ENCODE data around the gene SERPINB1. TPM values are rescaled to one million over a fixed set of nuclear protein-coding genes. Genes with fewer than 3 reads are reported as not detected.

Gene SERPINB1
- total RNA-seq, 2 experiments from 2014 or later, result 1.2 to 3.5 TPM

DNA sequence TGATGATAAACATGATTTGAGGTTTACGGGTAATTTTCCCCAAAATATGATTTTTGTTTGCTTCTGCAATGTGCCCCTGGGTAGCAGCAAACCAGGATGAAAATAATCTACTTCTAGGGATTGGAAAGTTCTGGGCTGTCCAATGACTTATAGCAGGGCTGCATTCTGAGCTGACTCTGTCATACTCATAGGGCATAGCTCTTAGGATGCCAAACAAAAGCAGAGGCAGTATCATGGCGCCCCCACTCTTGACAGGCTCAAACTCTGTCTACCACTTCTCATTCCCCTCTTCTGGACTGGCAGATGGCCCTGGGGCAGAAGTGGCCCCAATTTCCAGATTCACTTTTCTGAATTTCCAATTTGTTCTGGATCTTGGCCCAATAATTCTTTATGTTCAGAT, 10.3 kb downstream of the SERPINB1 start:
- DNase-seq (ENCODE audit: low spot score), result no peak
- Histone ChIP-seq H3K36me3 (ENCODE audit: insufficient read depth, low read length) (no peaks in the 10 kb centered on the region), H3K4me3 (ENCODE audit: low read depth, low read length, poor library complexity, severe bottlenecking) (no peak overlapping the region), H3K9me3 (ENCODE audit: low read length) (no peaks in the 10 kb centered on the region), H3K27ac (ENCODE audit: low read depth, low read length, poor library complexity, severe bottlenecking) (no peak overlapping the region), H4K20me1 (ENCODE audit: insufficient read depth, low read length) (no peaks in the 10 kb centered on the region), H3K79me2 (ENCODE audit: insufficient read depth, low read depth, low read length) (no peaks in the 10 kb centered on the region), H3K9me2 (ENCODE audit: insufficient read depth, low read length) (no peaks in the 10 kb centered on the region), H3K4me1 (ENCODE audit: insufficient read depth, low read length, poor library complexity, severe bottlenecking) (no peaks in the 10 kb centered on the region), H2AFZ (ENCODE audit: low read length) (no peak overlapping the region), H3K4me2 (ENCODE audit: low read length) (no peak overlapping the region)
- CTCF ChIA-PET (ENCODE audit: unreplicated experiment), result no interaction called here
- TF ChIP-seq, protein P1, sequence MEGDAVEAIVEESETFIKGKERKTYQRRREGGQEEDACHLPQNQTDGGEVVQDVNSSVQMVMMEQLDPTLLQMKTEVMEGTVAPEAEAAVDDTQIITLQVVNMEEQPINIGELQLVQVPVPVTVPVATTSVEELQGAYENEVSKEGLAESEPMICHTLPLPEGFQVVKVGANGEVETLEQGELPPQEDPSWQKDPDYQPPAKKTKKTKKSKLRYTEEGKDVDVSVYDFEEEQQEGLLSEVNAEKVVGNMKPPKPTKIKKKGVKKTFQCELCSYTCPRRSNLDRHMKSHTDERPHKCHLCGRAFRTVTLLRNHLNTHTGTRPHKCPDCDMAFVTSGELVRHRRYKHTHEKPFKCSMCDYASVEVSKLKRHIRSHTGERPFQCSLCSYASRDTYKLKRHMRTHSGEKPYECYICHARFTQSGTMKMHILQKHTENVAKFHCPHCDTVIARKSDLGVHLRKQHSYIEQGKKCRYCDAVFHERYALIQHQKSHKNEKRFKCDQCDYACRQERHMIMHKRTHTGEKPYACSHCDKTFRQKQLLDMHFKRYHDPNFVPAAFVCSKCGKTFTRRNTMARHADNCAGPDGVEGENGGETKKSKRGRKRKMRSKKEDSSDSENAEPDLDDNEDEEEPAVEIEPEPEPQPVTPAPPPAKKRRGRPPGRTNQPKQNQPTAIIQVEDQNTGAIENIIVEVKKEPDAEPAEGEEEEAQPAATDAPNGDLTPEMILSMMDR (conservative IDR thresholded peaks at IDR 0.05; ENCODE audit: low read length), result no peak
- no peak for TF ChIP-seq EZH2phosphoT487 (IDR thresholded peaks at IDR 0.05; ENCODE audit: borderline replicate concordance, low read depth, low read length)
- intact Hi-C loops (cut with micrococcal nuclease; ENCODE audit: unreplicated experiment), result no loop called here
- POLR2A ChIA-PET, result no interaction called here
- BruUV-seq (replicated peaks), result no TSS peak

DNA sequence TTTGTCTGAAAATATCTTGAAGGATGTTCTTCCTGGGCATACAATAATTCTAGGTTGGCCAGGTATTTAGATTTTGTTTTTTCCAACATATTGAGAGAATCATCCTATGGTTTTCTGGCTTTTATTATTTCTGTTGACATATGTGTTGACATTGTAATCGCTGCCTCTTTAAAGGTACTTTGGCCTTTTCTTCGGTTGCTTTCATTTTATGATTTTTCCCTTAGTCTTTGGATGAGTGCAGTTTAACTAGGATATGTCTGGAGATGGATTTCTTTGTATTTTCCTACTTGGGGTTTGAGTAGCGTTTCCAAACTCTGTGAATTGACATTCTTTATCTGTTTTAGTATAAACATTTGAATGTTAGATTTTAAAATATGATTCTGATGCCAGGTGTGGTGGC, 11.5 kb downstream of the SERPINB1 start:
- Histone ChIP-seq H2AFZ (ENCODE audit: low read length) (no peak overlapping the region), H3K9me3 (ENCODE audit: low read length) (no peaks in the 10 kb centered on the region), H3K79me2 (ENCODE audit: insufficient read depth, low read depth, low read length) (no peaks in the 10 kb centered on the region), H3K36me3 (ENCODE audit: insufficient read depth, low read length) (no peaks in the 10 kb centered on the region), H4K20me1 (ENCODE audit: insufficient read depth, low read length) (no peaks in the 10 kb centered on the region), H3K9me2 (ENCODE audit: insufficient read depth, low read length) (no peaks in the 10 kb centered on the region), H3K4me2 (ENCODE audit: low read length) (no peak overlapping the region), H3K27ac (ENCODE audit: low read depth, low read length, poor library complexity, severe bottlenecking) (no peak overlapping the region), H3K4me1 (ENCODE audit: insufficient read depth, low read length, poor library complexity, severe bottlenecking) (no peaks in the 10 kb centered on the region), H3K4me3 (ENCODE audit: low read depth, low read length, poor library complexity, severe bottlenecking) (no peak overlapping the region)
- intact Hi-C loops (cut with micrococcal nuclease; ENCODE audit: unreplicated experiment), result no loop called here
- no peak for TF ChIP-seq EZH2phosphoT487 (IDR thresholded peaks at IDR 0.05; ENCODE audit: borderline replicate concordance, low read depth, low read length)
- TF ChIP-seq, protein P1 (conservative IDR thresholded peaks at IDR 0.05; ENCODE audit: low read length), result no peak
- no TSS peak for BruUV-seq (replicated peaks)
- ChIA-PET CTCF (ENCODE audit: unreplicated experiment) (no interaction called here), POLR2A (interaction anchor here (1.3 to 1.6 kb wide), 2 partner anchors 11 to 14 kb away, joined by 3 to 4 read pairs; no protein-coding TSS in a partner anchor)
- DNase-seq (ENCODE audit: low spot score), result no peak

- intact Hi-C loops (cut with micrococcal nuclease; ENCODE audit: unreplicated experiment), result no loop called here
Measured at GRCh38 chr6:2829253-2829652, 12.4 kb downstream of the SERPINB1 start.

More at GRCh38 chr6:2829253-2829652, 12.4 kb downstream of the SERPINB1 start:
- no peak overlapping the region for H3K4me3 ChIP-seq (ENCODE audit: low read depth, low read length, poor library complexity, severe bottlenecking)
- no peaks in the 10 kb centered on the region for H4K20me1 ChIP-seq (ENCODE audit: insufficient read depth, low read length)
- H2AFZ ChIP-seq (ENCODE audit: low read length), result no peak overlapping the region
- no peak for DNase-seq (ENCODE audit: low spot score)
- no peaks in the 10 kb centered on the region for H3K9me3 ChIP-seq (ENCODE audit: low read length)
- no peaks in the 10 kb centered on the region for H3K79me2 ChIP-seq (ENCODE audit: insufficient read depth, low read depth, low read length)
- no peaks in the 10 kb centered on the region for H3K9me2 ChIP-seq (ENCODE audit: insufficient read depth, low read length)
- POLR2A ChIA-PET, result interaction anchor here (1.0 to 1.6 kb wide), 3 partner anchors 10 to 151 kb away, joined by 3 to 4 read pairs (median 3); no protein-coding TSS in a partner anchor
- no peak for TF ChIP-seq EZH2phosphoT487 (IDR thresholded peaks at IDR 0.05; ENCODE audit: borderline replicate concordance, low read depth, low read length)
- TF ChIP-seq, protein P1 (conservative IDR thresholded peaks at IDR 0.05; ENCODE audit: low read length), result no peak
- no peaks in the 10 kb centered on the region for H3K36me3 ChIP-seq (ENCODE audit: insufficient read depth, low read length)
- no peak overlapping the region for H3K4me2 ChIP-seq (ENCODE audit: low read length)
- no peaks in the 10 kb centered on the region for H3K4me1 ChIP-seq (ENCODE audit: insufficient read depth, low read length, poor library complexity, severe bottlenecking)
- CTCF ChIA-PET (ENCODE audit: unreplicated experiment), result no interaction called here
- H3K27ac ChIP-seq (ENCODE audit: low read depth, low read length, poor library complexity, severe bottlenecking), result no peak overlapping the region
- no TSS peak for BruUV-seq (replicated peaks)
